ENCODE data around the gene ENTPD6.
"Not testable (repeated sequence)": the region's sequence is repeated elsewhere in the genome, so short reads cannot be mapped to it uniquely, and the experiment has no call there.

Gene ENTPD6

GRCh38 chr20:25257756-25258475 lies 62.4 kb downstream of the ENTPD6 start:
- no peak for DNase-seq (ENCODE audit: low spot score)

- no peak for DNase-seq (ENCODE audit: low spot score)
Observed at GRCh38 chr20:25258476-25258805, 62.9 kb downstream of the ENTPD6 start.

- no peak for DNase-seq (ENCODE audit: low spot score)
Observed at GRCh38 chr20:25258828-25259227, 63.3 kb downstream of the ENTPD6 start.

- no peak for DNase-seq (ENCODE audit: low spot score)
Observed at GRCh38 chr20:25259358-25259757, 63.8 kb downstream of the ENTPD6 start.

GRCh38 chr20:25259788-25260254 lies 64.3 kb downstream of the ENTPD6 start:
- DNase-seq (ENCODE audit: low spot score), result no peak

- not testable (repeated sequence) for DNase-seq (ENCODE audit: low spot score)
Observed at GRCh38 chr20:25260770-25261437, 65.4 kb downstream of the ENTPD6 start.

GRCh38 chr20:25269057-25269832 lies 73.7 kb downstream of the ENTPD6 start:
- no peak for DNase-seq (ENCODE audit: low spot score)

- DNase-seq (ENCODE audit: low spot score), result no peak
Observed at GRCh38 chr20:25269833-25270170, 74.3 kb downstream of the ENTPD6 start.

- DNase-seq (ENCODE audit: low spot score), result no peak
Observed at GRCh38 chr20:25270829-25271251, 75.3 kb downstream of the ENTPD6 start.

GRCh38 chr20:25271486-25272222 lies 76.1 kb downstream of the ENTPD6 start:
- DNase-seq (ENCODE audit: low spot score), result no peak

- DNase-seq (ENCODE audit: low spot score), result no peak
Observed at GRCh38 chr20:25272223-25273000, 76.9 kb downstream of the ENTPD6 start.

- DNase-seq (ENCODE audit: low spot score), result no peak
Observed at GRCh38 chr20:25273046-25273445, 77.5 kb downstream of the ENTPD6 start.

GRCh38 chr20:25273541-25274358 lies 78.2 kb downstream of the ENTPD6 start:
- DNase-seq (ENCODE audit: low spot score), result no peak

- no peak for DNase-seq (ENCODE audit: low spot score)
Observed at GRCh38 chr20:25274481-25274880, 79.0 kb downstream of the ENTPD6 start.

GRCh38 chr20:25274891-25275812 lies 79.6 kb downstream of the ENTPD6 start:
- no peak for DNase-seq (ENCODE audit: low spot score)

- DNase-seq (ENCODE audit: low spot score), result no peak
Observed at GRCh38 chr20:25275813-25276532, 80.5 kb downstream of the ENTPD6 start.
